ENCODE results near the gene KIF26B. TPM values are rescaled to one million over a fixed set of nuclear protein-coding genes. Genes with fewer than 3 reads are reported as not detected.

The KIF26B gene
- total and polyA plus RNA-seq, 2 of the 4 experiments (the other 2 are of a cell fraction) = 0.53 to 0.54 TPM

GRCh38 chr1:245512980-245513578 lies 358.3 kb downstream of the KIF26B start:
- peaks cover 2% of the 10 kb centered on the region; the same call in 1 of the 2 replicates for H3K4me1 ChIP-seq (ENCODE audit: control insufficient read depth, insufficient read depth, low read length)
- ATAC-seq (ENCODE audit: low read depth) = no peak
- in situ Hi-C loops (cut with MboI; ENCODE audit: low sequenced_read_pairs) = loop anchor here (10.0 kb wide), 1 partner anchor 492 kb away; no protein-coding TSS in a partner anchor

More at GRCh38 chr1:245512980-245513578, 358.3 kb downstream of the KIF26B start:
- no peak overlapping the region for H2AK5ac ChIP-seq (ENCODE audit: low read depth, low read length)
- no peak overlapping the region for H2AK9ac ChIP-seq (replicated peaks; ENCODE audit: low read depth, low read length, poor library complexity)
- H2BK20ac ChIP-seq (ENCODE audit: low read depth, low read length) = no peak overlapping the region
- H3K4ac ChIP-seq (ENCODE audit: low read depth, low read length) = no peak overlapping the region
- ChIA-PET POLR2A (ENCODE audit: unreplicated experiment) (no interaction called here), CTCF (interaction anchor here (0.6 to 1.1 kb wide), 4 partner anchors 9 to 332 kb away, joined by 3 to 4 read pairs (median 3); no protein-coding TSS in a partner anchor)
- WGBS, 2 experiments (ENCODE audit: extremely low coverage in 2 of 2, insufficient read length in 1 of 2) = 53% methylated on average over 4 of the region's 11 CpGs; no CpG with 5 or more reads in 1 of the 2 experiments
- no peak overlapping the region for H2AFZ ChIP-seq (replicated peaks; ENCODE audit: low read length, poor library complexity)
- H2BK15ac ChIP-seq (ENCODE audit: low read depth, low read length) = no peak overlapping the region
- H4K91ac ChIP-seq (ENCODE audit: insufficient read depth, low read depth, low read length) = no peak overlapping the region
- no peak overlapping the region for H4K8ac ChIP-seq (ENCODE audit: low read depth in 2 of 2, low read length in 2 of 2)
- H3K23ac ChIP-seq (ENCODE audit: low read depth, low read length) = no peak overlapping the region
- TF ChIP-seq RCOR1 (IDR thresholded peaks at IDR 0.05; ENCODE audit: insufficient replicate concordance, low read length) = no peak
- no peak for TF ChIP-seq CHD1 (IDR thresholded peaks at IDR 0.05; ENCODE audit: low read depth, low read length)
- peak; percentile 39; the same call in 1 of the 2 replicates for TF ChIP-seq MAFK (IDR thresholded peaks at IDR 0.05; ENCODE audit: low read depth, low read length)
- TF ChIP-seq, protein P1, sequence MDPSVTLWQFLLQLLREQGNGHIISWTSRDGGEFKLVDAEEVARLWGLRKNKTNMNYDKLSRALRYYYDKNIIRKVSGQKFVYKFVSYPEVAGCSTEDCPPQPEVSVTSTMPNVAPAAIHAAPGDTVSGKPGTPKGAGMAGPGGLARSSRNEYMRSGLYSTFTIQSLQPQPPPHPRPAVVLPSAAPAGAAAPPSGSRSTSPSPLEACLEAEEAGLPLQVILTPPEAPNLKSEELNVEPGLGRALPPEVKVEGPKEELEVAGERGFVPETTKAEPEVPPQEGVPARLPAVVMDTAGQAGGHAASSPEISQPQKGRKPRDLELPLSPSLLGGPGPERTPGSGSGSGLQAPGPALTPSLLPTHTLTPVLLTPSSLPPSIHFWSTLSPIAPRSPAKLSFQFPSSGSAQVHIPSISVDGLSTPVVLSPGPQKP (IDR thresholded peaks at IDR 0.05; ENCODE audit: borderline replicate concordance, low read depth, low read length) = no peak
- TF ChIP-seq FOS (IDR thresholded peaks at IDR 0.05; ENCODE audit: low read depth, low read length) = no peak
- TF ChIP-seq MXI1 (IDR thresholded peaks at IDR 0.05; ENCODE audit: borderline replicate concordance, low read depth, low read length) = no peak
- no peak for TF ChIP-seq NFE2L2 (IDR thresholded peaks at IDR 0.05; ENCODE audit: low read depth, low read length)
- no peak overlapping the region for H3K4me3 ChIP-seq (ENCODE audit: insufficient read depth, low read depth, low read length)
- dilution Hi-C loops (cut with HindIII; ENCODE audit: low sequenced_read_pairs, unreplicated experiment) = no loop called here
- no peak overlapping the region for H2BK120ac ChIP-seq (ENCODE audit: low read depth, low read length)
- H3K9ac ChIP-seq (ENCODE audit: low read depth, low read length) = no peak overlapping the region
- no peak overlapping the region for H3K14ac ChIP-seq (replicated peaks; ENCODE audit: low read depth, low read length)
- no peak overlapping the region for H2BK5ac ChIP-seq (ENCODE audit: low read depth, low read length, poor library complexity, severe bottlenecking)
- H3K9me1 ChIP-seq (ENCODE audit: insufficient read depth, low read length) = no peaks in the 10 kb centered on the region
- no peak overlapping the region for H3K27ac ChIP-seq (ENCODE audit: insufficient read depth, low read length)
- no peaks in the 10 kb centered on the region for H3K27me3 ChIP-seq (ENCODE audit: control insufficient read depth, insufficient read depth, low read length)
- intact Hi-C loops (cut with micrococcal nuclease) = loop anchor here (10.0 kb wide), 3 partner anchors 362 to 932 kb away; no protein-coding TSS in a partner anchor
- H4K20me1 ChIP-seq (ENCODE audit: insufficient read depth, low read length) = no peaks in the 10 kb centered on the region
- no peaks in the 10 kb centered on the region for H3K9me3 ChIP-seq (ENCODE audit: control insufficient read depth, insufficient read depth, low read length)
- no peak for DNase-seq
- no peaks in the 10 kb centered on the region for H3K36me3 ChIP-seq (ENCODE audit: control insufficient read depth, insufficient read depth, low read length)
- no peaks in the 10 kb centered on the region for H3K79me1 ChIP-seq (ENCODE audit: low read depth in 1 of 2, low read length in 2 of 2)
- no peak overlapping the region for H3K18ac ChIP-seq (ENCODE audit: low read depth, low read length)
- H4K5ac ChIP-seq (ENCODE audit: low read depth, low read length) = no peak overlapping the region; the same call in 1 of the 2 replicates
- no TSS peak for BruUV-seq (replicated peaks)
- no peak overlapping the region for H3K56ac ChIP-seq (ENCODE audit: extremely low read depth, insufficient read depth, low read length)
- peak overlapping the region; percentile 54 for H3K4me2 ChIP-seq (ENCODE audit: low read depth, low read length)

Data from IMR-90 (cell line).